ENCODE data around the gene ATP5F1E. TPM values are rescaled to one million over a fixed set of nuclear protein-coding genes. Genes with fewer than 3 reads are reported as not detected.

Gene ATP5F1E
- total and polyA plus RNA-seq, 2 donors: 82.1 to 124 TPM

- no peak overlapping the region for H3K27ac ChIP-seq (ENCODE audit: low read depth in 1 of 2, low read length in 1 of 2)
- WGBS: 96% methylated on average over 2 of the region's 2 CpGs
Measured at GRCh38 chr20:59048681-59049030, 16.5 kb upstream of the ATP5F1E start.

GRCh38 chr20:59047938-59048680 is 16.0 kb upstream of the ATP5F1E start:
- peaks cover under 1 to 13% of the 10 kb centered on the region in 2 donors for H3K27me3 ChIP-seq (ENCODE audit: control insufficient read depth in 2 of 2, insufficient read depth in 1 of 2, low read length in 1 of 2)
- no peak for DNase-seq (ENCODE audit: low read depth in 6 of 9, low spot score in 9 of 9)
- H3K9me3 ChIP-seq (ENCODE audit: control insufficient read depth in 2 of 2, insufficient read depth in 1 of 2, low read length in 1 of 2): no peaks in the 10 kb centered on the region
- 90% methylated on average over 5 of the region's 5 CpGs for WGBS
- H3K4me3 ChIP-seq (ENCODE audit: low read length in 2 of 2): no peak overlapping the region
- no peaks in the 10 kb centered on the region for H3K36me3 ChIP-seq (ENCODE audit: control insufficient read depth in 2 of 2, insufficient read depth in 2 of 2, low read length in 1 of 2)
- peaks cover 2 to 4% of the 10 kb centered on the region in 2 donors for H3K4me1 ChIP-seq (ENCODE audit: control insufficient read depth in 2 of 2, insufficient read depth in 2 of 2, low read length in 2 of 2)
- H3K27ac ChIP-seq (ENCODE audit: low read depth in 1 of 2, low read length in 1 of 2): no peak overlapping the region

More at GRCh38 chr20:59048681-59049030, 16.5 kb upstream of the ATP5F1E start:
- H3K9me3 ChIP-seq (ENCODE audit: control insufficient read depth in 2 of 2, insufficient read depth in 1 of 2, low read length in 1 of 2): no peaks in the 10 kb centered on the region
- H3K4me1 ChIP-seq (ENCODE audit: control insufficient read depth in 2 of 2, insufficient read depth in 2 of 2, low read length in 2 of 2): no peaks in the 10 kb centered on the region
- H3K36me3 ChIP-seq (ENCODE audit: control insufficient read depth in 2 of 2, insufficient read depth in 2 of 2, low read length in 1 of 2): no peaks in the 10 kb centered on the region
- no peak for DNase-seq (ENCODE audit: low read depth in 6 of 9, low spot score in 9 of 9)
- peaks cover 2 to 13% of the 10 kb centered on the region in 2 donors for H3K27me3 ChIP-seq (ENCODE audit: control insufficient read depth in 2 of 2, insufficient read depth in 1 of 2, low read length in 1 of 2)
- H3K4me3 ChIP-seq (ENCODE audit: low read length in 2 of 2): no peak overlapping the region

- WGBS: 97% methylated on average over 3 of the region's 3 CpGs
- Histone ChIP-seq H3K4me3 (ENCODE audit: low read length in 2 of 2) (no peak overlapping the region), H3K27ac (ENCODE audit: low read depth in 1 of 2, low read length in 1 of 2) (no peak overlapping the region), H3K36me3 (ENCODE audit: control insufficient read depth in 2 of 2, insufficient read depth in 2 of 2, low read length in 1 of 2) (no peaks in the 10 kb centered on the region), H3K4me1 (ENCODE audit: control insufficient read depth in 2 of 2, insufficient read depth in 2 of 2, low read length in 2 of 2) (peaks cover 7 to 8% of the 10 kb centered on the region in 2 donors), H3K9me3 (ENCODE audit: control insufficient read depth in 2 of 2, insufficient read depth in 1 of 2, low read length in 1 of 2) (no peaks in the 10 kb centered on the region), H3K27me3 (ENCODE audit: control insufficient read depth in 2 of 2, insufficient read depth in 1 of 2, low read length in 1 of 2) (peaks cover 0 to 11% of the 10 kb centered on the region in 2 donors)
- DNase-seq (ENCODE audit: low read depth in 6 of 9, low spot score in 9 of 9): no peak
Measured at GRCh38 chr20:59046862-59047261, 14.7 kb upstream of the ATP5F1E start.

DNA sequence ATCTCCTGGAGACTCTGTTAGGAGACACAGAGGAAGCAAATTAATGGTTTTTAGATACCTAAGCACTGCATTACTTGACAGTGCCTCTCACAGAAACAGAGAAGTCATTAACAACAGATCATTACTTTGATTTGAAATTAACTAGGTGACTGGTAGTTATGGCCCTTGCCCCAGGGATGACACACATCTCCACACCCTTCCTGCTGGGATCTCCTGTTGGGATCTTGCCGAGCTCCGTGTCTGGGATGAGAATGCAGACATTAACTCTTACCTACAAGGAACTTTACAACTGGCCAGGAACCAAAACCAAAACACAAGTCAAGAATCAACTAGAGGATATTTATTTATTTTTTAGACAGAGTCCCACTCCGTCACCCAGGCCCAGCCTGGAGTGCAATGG is 12.7 kb upstream of the ATP5F1E start:
- H3K9me3 ChIP-seq (ENCODE audit: control insufficient read depth in 2 of 2, insufficient read depth in 1 of 2, low read length in 1 of 2): no peaks in the 10 kb centered on the region
- peaks cover 25% of the 10 kb centered on the region in 2 donors for H3K4me1 ChIP-seq (ENCODE audit: control insufficient read depth in 2 of 2, insufficient read depth in 2 of 2, low read length in 2 of 2)
- peaks cover 0 to 10% of the 10 kb centered on the region in 2 donors for H3K36me3 ChIP-seq (ENCODE audit: control insufficient read depth in 2 of 2, insufficient read depth in 2 of 2, low read length in 1 of 2)
- 97% methylated on average over 3 of the region's 3 CpGs for WGBS
- DNase-seq (ENCODE audit: low read depth in 6 of 9, low spot score in 9 of 9): no peak
- no peak overlapping the region for H3K27ac ChIP-seq (ENCODE audit: low read depth in 1 of 2, low read length in 1 of 2)
- H3K27me3 ChIP-seq (ENCODE audit: control insufficient read depth in 2 of 2, insufficient read depth in 1 of 2, low read length in 1 of 2): peaks cover 0 to 4% of the 10 kb centered on the region in 2 donors
- H3K4me3 ChIP-seq (ENCODE audit: low read length in 2 of 2): no peak overlapping the region

DNA sequence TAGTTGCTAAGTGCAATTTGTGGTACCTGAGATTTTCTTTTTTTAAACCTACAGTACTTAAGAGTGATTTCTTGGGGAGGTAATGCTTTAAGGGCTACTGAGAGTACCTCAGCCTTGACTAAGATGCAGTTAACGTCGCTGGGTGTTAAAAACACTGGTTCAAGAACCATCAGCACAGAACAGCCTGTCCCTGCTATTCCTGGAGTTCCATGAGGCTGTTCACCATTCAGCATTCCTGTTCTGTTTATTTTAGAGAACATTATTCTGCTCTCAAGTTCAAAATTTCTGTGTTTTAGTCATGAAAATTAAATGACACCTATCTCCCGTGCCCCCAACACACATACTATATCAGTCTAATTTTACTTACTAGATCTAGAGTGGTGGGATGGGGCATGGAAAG is 12.2 kb upstream of the ATP5F1E start:
- Histone ChIP-seq H3K27ac (ENCODE audit: low read depth in 1 of 2, low read length in 1 of 2) (no peak overlapping the region), H3K9me3 (ENCODE audit: control insufficient read depth in 2 of 2, insufficient read depth in 1 of 2, low read length in 1 of 2) (no peaks in the 10 kb centered on the region), H3K4me3 (ENCODE audit: low read length in 2 of 2) (no peak overlapping the region), H3K27me3 (ENCODE audit: control insufficient read depth in 2 of 2, insufficient read depth in 1 of 2, low read length in 1 of 2) (no peaks in the 10 kb centered on the region), H3K36me3 (ENCODE audit: control insufficient read depth in 2 of 2, insufficient read depth in 2 of 2, low read length in 1 of 2) (peaks cover 0 to 10% of the 10 kb centered on the region in 2 donors), H3K4me1 (ENCODE audit: control insufficient read depth in 2 of 2, insufficient read depth in 2 of 2, low read length in 2 of 2) (peaks cover 25 to 27% of the 10 kb centered on the region in 2 donors)
- WGBS: 98% methylated on average over 3 of the region's 3 CpGs
- DNase-seq (ENCODE audit: low read depth in 6 of 9, low spot score in 9 of 9): no peak

- no peak for DNase-seq (ENCODE audit: low read depth in 6 of 9, low spot score in 9 of 9)
- 92% methylated on average over 3 of the region's 3 CpGs for WGBS
- no peak overlapping the region for H3K27ac ChIP-seq (ENCODE audit: low read depth in 1 of 2, low read length in 1 of 2)
- peaks cover 25 to 27% of the 10 kb centered on the region in 2 donors for H3K4me1 ChIP-seq (ENCODE audit: control insufficient read depth in 2 of 2, insufficient read depth in 2 of 2, low read length in 2 of 2)
- H3K9me3 ChIP-seq (ENCODE audit: control insufficient read depth in 2 of 2, insufficient read depth in 1 of 2, low read length in 1 of 2): no peaks in the 10 kb centered on the region
- H3K4me3 ChIP-seq (ENCODE audit: low read length in 2 of 2): no peak overlapping the region
- H3K27me3 ChIP-seq (ENCODE audit: control insufficient read depth in 2 of 2, insufficient read depth in 1 of 2, low read length in 1 of 2): no peaks in the 10 kb centered on the region
- H3K36me3 ChIP-seq (ENCODE audit: control insufficient read depth in 2 of 2, insufficient read depth in 2 of 2, low read length in 1 of 2): peaks cover 0 to 10% of the 10 kb centered on the region in 2 donors
Measured at GRCh38 chr20:59043698-59044097, 11.6 kb upstream of the ATP5F1E start.

DNA sequence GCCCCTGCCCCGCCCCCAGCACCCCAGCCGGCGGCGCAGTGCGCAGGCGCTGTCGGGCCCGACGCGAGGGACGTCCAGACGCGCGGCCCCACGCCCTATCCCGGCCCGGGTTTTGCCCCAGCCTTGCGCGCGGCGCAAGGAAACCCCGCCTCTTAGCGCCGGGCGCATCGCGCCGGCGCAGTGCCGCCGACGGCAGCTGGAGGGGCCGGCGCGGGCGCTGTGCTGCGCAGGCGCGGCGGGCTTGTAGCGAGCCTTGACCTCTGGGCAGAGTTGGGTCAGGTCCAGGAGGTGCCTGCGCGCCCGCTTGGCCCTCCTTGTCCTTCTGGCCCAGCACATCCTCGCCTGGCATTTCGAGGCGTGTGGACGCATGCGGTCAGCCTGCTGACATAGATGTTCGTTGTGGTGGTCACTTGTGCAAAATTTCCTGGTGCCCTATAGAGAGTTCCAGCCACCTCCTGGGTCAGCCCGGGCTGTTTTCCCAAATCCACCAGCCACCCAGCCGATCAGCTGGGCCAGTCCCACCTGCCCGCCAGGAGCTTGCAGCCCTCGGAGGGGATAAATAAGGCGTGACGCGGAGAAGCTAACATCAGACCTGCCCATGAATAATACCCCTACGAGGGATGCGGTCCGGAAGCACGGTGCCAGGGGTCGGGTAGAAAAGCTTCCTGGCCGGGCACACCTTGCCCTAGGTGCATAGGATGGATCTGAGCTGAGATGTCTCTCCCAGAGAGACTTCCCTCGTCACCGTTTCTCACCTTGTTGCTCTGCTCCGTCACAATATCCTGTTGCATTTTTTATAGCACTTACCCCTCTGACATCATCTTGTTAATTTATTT is 10.9 kb upstream of the ATP5F1E start:
- Histone ChIP-seq H3K36me3 (ENCODE audit: control insufficient read depth in 2 of 2, insufficient read depth in 2 of 2, low read length in 1 of 2) (peaks cover under 1 to 14% of the 10 kb centered on the region in 2 donors), H3K27ac (ENCODE audit: low read depth in 1 of 2, low read length in 1 of 2) (peak overlapping the region; percentile 39 to 79), H3K27me3 (ENCODE audit: control insufficient read depth in 2 of 2, insufficient read depth in 1 of 2, low read length in 1 of 2) (no peaks in the 10 kb centered on the region), H3K9me3 (ENCODE audit: control insufficient read depth in 2 of 2, insufficient read depth in 1 of 2, low read length in 1 of 2) (no peaks in the 10 kb centered on the region), H3K4me3 (ENCODE audit: low read length in 2 of 2) (peak overlapping the region; percentile 90 to 92), H3K4me1 (ENCODE audit: control insufficient read depth in 2 of 2, insufficient read depth in 2 of 2, low read length in 2 of 2) (peaks cover 25 to 27% of the 10 kb centered on the region in 2 donors)
- DNase-seq (ENCODE audit: low read depth in 6 of 9, low spot score in 9 of 9): peak; percentile 56 to 96 (median 86)
- 18% methylated on average over 66 of the region's 66 CpGs for WGBS

DNA sequence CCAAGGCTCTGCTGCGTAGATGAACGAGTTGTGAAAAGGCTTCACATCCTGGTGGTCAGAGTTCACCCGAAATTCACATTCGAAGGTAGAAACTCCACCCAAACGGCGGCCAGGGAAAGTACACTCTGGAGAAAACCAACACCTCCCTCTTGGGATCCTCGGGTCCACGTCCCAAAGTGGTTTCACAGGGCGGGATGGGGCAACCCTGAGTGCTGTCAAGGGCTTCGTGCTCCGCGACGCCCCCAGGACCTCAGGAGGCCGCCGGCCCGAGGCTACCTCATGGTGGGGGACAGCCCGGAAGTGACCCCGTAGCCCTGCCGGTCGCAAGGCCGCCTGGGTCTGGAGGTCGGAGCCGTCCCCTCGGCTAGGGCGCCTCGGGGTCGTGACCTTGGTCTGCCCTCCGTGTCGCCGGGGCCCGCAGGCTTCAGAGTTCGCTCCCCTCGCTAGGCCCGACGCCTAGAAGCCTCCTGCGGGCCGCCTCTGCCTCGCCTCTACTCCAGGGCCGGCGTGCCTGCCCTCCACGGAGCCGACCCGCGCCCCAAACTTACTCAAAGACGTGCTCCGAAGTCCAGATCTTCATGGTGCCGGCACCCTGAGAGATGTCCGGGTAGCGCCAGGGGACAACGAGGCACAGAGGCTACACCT is 10.1 kb upstream of the ATP5F1E start, which contains the start of gene PRELID3B:
Gene PRELID3B (minus strand): TSS at position 636 of the 645 bp plus-strand sequence. CDS start 56 bp downstream, at position 580.
- Histone ChIP-seq H3K36me3 (ENCODE audit: control insufficient read depth in 2 of 2, insufficient read depth in 2 of 2, low read length in 1 of 2) (peaks cover 8 to 22% of the 10 kb centered on the region in 2 donors), H3K4me3 (ENCODE audit: low read length in 2 of 2) (peak within 1 kb of the TSS; percentile 90 to 92), H3K9me3 (ENCODE audit: control insufficient read depth in 2 of 2, insufficient read depth in 1 of 2, low read length in 1 of 2) (no peaks in the 10 kb centered on the region), H3K27me3 (ENCODE audit: control insufficient read depth in 2 of 2, insufficient read depth in 1 of 2, low read length in 1 of 2) (no peaks in the 10 kb centered on the region), H3K27ac (ENCODE audit: low read depth in 1 of 2, low read length in 1 of 2) (peak within 1 kb of the TSS; percentile 46 to 79), H3K4me1 (ENCODE audit: control insufficient read depth in 2 of 2, insufficient read depth in 2 of 2, low read length in 2 of 2) (peaks cover 25 to 27% of the 10 kb centered on the region in 2 donors)
- 5% methylated on average over 50 of the region's 50 CpGs for WGBS
- peak in 2 of 9 donors; percentile 16 to 30 for DNase-seq (ENCODE audit: low read depth in 6 of 9, low spot score in 9 of 9)

Measured in thymus (tissue), 11 donors.